Common myeloid progenitor, CD34-positive (primary cell): ENCODE results near the gene FHIT.
A peak's percentile ranks its signal among the peaks of the same experiment; 100 is the strongest.

Experiments
- CTCF ChIA-PET: fragments of 350-600 bp; sonication (Branson Sonifier 250); formaldehyde crosslinking; loops from one replicate; lab custom pipeline; 2021; ENCODE audit warnings: antibody characterized with exemption; lab: Charles Lee
- POLR2A ChIA-PET: fragments of 350-600 bp; sonication (Branson Sonifier 250); formaldehyde crosslinking; loops from one replicate; lab custom pipeline; 2021; ENCODE audit warnings: antibody characterized with exemption; lab: Charles Lee
- DNase-seq, 3 donors: peaks; one replicate each; pipeline versions ENCODE4 v3.0.0 to v3.0.0-alpha.2; 2013
- H3K27ac ChIP-seq, 2 experiments: 1 replicate in 1 of 2; 2 replicates in 1 of 2; pipeline ENCODE4 v1.7.0; 2013; ENCODE audit warnings: inconsistent platforms in 2 of 2, low read length in 2 of 2, mild to moderate bottlenecking in 2 of 2, low read depth in 1 of 2, moderate library complexity in 1 of 2; ENCODE audit not compliant: severe bottlenecking in 2 of 2, insufficient read depth in 1 of 2, poor library complexity in 1 of 2
- H3K27me3 ChIP-seq, 5 experiments: replicated peaks in 2 of 5; 1 replicate in 3 of 5; 2 replicates in 2 of 5; pipeline versions ENCODE4 v1.6.1 to v1.7.0; 2013; ENCODE audit warnings: low read length in 4 of 5, mild to moderate bottlenecking in 2 of 5, moderate library complexity in 2 of 5, inconsistent platforms in 1 of 5; ENCODE audit not compliant: insufficient read depth in 5 of 5, control insufficient read depth in 4 of 5
- H3K36me3 ChIP-seq, 4 experiments: 1 replicate in 2 of 4; 2 replicates in 2 of 4; pipeline versions ENCODE4 v1.6.1 to v1.7.0; 2013; ENCODE audit warnings: low read length in 3 of 4, control low read depth in 1 of 4, mild to moderate bottlenecking in 1 of 4; ENCODE audit not compliant: control insufficient read depth in 4 of 4, insufficient read depth in 4 of 4
- H3K4me1 ChIP-seq, 4 experiments: 1 replicate in 3 of 4; 2 replicates in 1 of 4; pipeline versions ENCODE4 v1.6.1 to v1.7.1; 2013; ENCODE audit warnings: low read length in 3 of 4, mild to moderate bottlenecking in 3 of 4, control low read depth in 1 of 4, inconsistent platforms in 1 of 4, moderate library complexity in 1 of 4; ENCODE audit not compliant: control insufficient read depth in 4 of 4, insufficient read depth in 4 of 4; ENCODE audit errors: control extremely low read depth in 1 of 4
- H3K4me3 ChIP-seq, 7 experiments: 1 replicate in 4 of 7; 2 replicates in 3 of 7; pipeline versions ENCODE4 v1.5.1 to v1.7.0; 2013; ENCODE audit warnings: mild to moderate bottlenecking in 7 of 7, low read length in 6 of 7, moderate library complexity in 6 of 7, inconsistent platforms in 2 of 7, low read depth in 2 of 7, control low read depth in 1 of 7; ENCODE audit not compliant: insufficient read depth in 4 of 7, control insufficient read depth in 1 of 7; ENCODE audit errors: extremely low read depth in 1 of 7
- H3K9me3 ChIP-seq, 5 experiments: 1 replicate in 4 of 5; 2 replicates in 1 of 5; pipeline versions ENCODE4 v1.6.1 to v1.7.1; 2013; ENCODE audit warnings: low read length in 4 of 5, mild to moderate bottlenecking in 2 of 5, inconsistent platforms in 1 of 5, low read depth in 1 of 5, moderate library complexity in 1 of 5; ENCODE audit not compliant: control insufficient read depth in 4 of 5, insufficient read depth in 2 of 5; ENCODE audit errors: control extremely low read depth in 1 of 5
- WGBS: methylation state at CpG from one replicate; pipeline ENCODE4 v1.1.5; 2013; ENCODE audit not compliant: insufficient coverage; 5-methylcytosine and 5-hydroxymethylcytosine counted together

Gene FHIT

DNA sequence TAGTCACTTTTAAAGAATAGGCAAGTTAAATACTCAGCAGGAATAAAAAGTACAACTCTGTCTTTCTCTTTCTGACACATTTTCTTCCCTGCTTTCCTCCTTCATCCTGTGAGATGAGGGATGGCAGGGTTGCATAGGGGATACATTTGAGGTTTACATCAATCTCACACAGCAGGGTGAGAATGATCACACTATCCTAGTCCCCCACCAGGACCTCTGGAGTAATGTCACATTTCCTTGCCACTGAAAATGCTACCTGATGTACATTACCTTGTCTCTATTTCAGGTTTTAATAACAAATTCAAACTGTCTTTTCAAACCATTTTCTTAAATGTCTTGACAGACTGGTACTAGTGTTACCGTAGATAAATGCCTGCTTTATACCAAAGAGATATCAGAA, 816.9 kb downstream of the FHIT start:
- peaks cover 0 to 1% (median 0%) of the 10 kb centered on the region in 4 experiments for H3K4me1 ChIP-seq
- 100% methylated on average over 1 of the region's 1 CpG for WGBS

DNA sequence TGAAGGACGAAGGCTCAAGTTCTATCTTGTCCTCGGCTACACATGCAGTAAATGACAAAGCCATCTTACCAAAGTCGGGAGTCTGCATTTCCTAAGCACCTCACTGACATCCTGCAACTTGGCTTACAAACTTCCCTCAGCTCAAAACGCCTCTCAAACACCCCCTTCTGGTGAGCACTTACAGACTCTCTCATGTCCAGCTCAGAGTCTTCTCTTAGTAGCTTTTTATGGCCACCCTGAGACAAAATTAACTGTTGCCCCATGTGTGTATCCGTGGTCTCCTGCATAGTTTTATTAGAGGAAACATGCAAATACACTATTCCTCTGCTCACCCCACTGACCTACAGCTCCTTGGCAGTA, 819.7 kb downstream of the FHIT start:
- ChIA-PET CTCF (no interaction called here), POLR2A (no interaction called here)
- no peak overlapping the region for H3K27ac ChIP-seq
- 39% methylated on average over 4 of the region's 5 CpGs for WGBS
- no peaks in the 10 kb centered on the region for H3K36me3 ChIP-seq
- no peaks in the 10 kb centered on the region for H3K27me3 ChIP-seq
- DNase-seq: peak; percentile 1 to 19 (median 6)
- H3K4me3 ChIP-seq: no peak overlapping the region
- H3K9me3 ChIP-seq: no peaks in the 10 kb centered on the region
- peaks cover 0 to 2% (median 0%) of the 10 kb centered on the region in 4 experiments for H3K4me1 ChIP-seq

More for the DNA sequence above, 816.9 kb downstream of the FHIT start:
- no peaks in the 10 kb centered on the region for H3K27me3 ChIP-seq
- H3K9me3 ChIP-seq: no peaks in the 10 kb centered on the region
- H3K4me3 ChIP-seq: no peak overlapping the region
- no peak for DNase-seq
- H3K36me3 ChIP-seq: no peaks in the 10 kb centered on the region
- POLR2A ChIA-PET: no interaction called here
- CTCF ChIA-PET: no interaction called here
- no peak overlapping the region for H3K27ac ChIP-seq

DNA sequence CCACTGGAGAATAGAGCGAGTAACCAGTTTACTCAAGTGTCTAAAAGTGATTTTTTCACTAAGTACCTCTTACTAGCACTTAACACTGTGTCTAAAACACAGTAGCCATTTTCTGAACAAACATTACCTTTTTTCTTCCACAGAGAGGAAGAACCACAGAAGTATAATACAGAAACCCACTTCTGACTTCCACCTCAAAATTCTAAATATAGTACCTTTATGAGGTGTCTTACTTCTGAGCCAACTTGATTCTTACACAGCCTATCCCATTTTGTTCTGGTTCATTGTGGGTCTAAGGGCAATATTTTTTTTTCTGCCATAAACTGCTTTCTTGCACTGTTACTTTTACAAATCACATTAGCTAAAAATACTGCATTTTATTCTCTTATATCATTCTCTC, 821.0 kb downstream of the FHIT start:
- H3K27me3 ChIP-seq: no peaks in the 10 kb centered on the region
- ChIA-PET POLR2A (no interaction called here), CTCF (no interaction called here)
- H3K36me3 ChIP-seq: no peaks in the 10 kb centered on the region
- no peaks in the 10 kb centered on the region for H3K9me3 ChIP-seq
- H3K4me1 ChIP-seq: peaks cover 0 to 2% (median 0%) of the 10 kb centered on the region in 4 experiments
- H3K4me3 ChIP-seq: no peak overlapping the region
- no peak for DNase-seq
- WGBS: 100% methylated on average over 1 of the region's 1 CpG
- no peak overlapping the region for H3K27ac ChIP-seq

DNA sequence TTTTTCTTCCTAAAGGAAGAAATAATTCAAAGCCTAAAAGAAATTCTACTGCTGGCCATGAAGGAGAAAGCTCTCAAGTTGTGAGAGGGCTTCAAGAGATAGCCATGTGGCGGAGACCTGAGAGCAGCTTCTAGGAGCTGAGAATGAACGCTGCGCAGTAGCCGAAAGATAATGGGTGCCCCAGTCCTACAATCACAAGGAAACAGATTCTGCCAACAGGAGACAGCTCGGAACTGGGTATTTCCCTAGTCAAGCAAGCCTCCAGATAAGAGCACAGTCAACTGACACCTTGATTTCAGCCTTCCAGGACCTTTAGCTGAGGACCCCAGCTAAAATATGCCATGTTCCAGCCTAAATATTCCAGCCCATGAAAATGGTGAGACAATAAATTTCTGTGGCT, 824.1 kb downstream of the FHIT start:
- Histone ChIP-seq H3K27me3 (no peaks in the 10 kb centered on the region), H3K27ac (no peak overlapping the region), H3K4me1 (peaks cover 0 to 2% (median 0%) of the 10 kb centered on the region in 4 experiments), H3K4me3 (no peak overlapping the region), H3K36me3 (no peaks in the 10 kb centered on the region), H3K9me3 (no peaks in the 10 kb centered on the region)
- peak; percentile 5 to 69 (median 36) for DNase-seq
- POLR2A ChIA-PET: no interaction called here
- 100% methylated on average over 4 of the region's 5 CpGs for WGBS
- CTCF ChIA-PET: interaction anchor here (0.9 kb wide), 1 partner anchor 11 kb away, joined by 4 read pairs; no protein-coding TSS in a partner anchor

DNA sequence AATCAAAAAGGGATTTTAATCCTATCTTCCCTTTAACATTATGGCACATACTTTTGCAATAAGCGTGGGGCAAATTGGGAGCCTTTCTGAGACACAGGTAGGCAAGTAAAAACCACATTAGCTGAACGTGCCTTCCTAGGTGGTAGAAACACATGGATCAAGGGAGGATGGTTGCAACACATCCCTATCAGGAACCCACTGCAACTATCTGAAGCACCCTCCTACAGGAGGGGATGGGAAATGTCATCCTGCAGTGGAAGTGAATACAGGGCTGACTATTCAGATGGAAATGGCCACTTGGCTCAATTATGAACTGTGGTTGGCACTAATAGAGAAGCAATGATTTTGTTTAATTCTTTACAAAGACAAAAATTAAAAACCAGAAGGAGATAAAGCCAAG, 826.3 kb downstream of the FHIT start:
- no CpG with 5 or more reads among the region's 2 CpGs for WGBS
- no peaks in the 10 kb centered on the region for H3K9me3 ChIP-seq
- peaks cover 0 to 2% (median 0%) of the 10 kb centered on the region in 4 experiments for H3K4me1 ChIP-seq
- no peak for DNase-seq
- no peaks in the 10 kb centered on the region for H3K27me3 ChIP-seq
- H3K36me3 ChIP-seq: no peaks in the 10 kb centered on the region
- ChIA-PET CTCF (no interaction called here), POLR2A (no interaction called here)
- no peak overlapping the region for H3K4me3 ChIP-seq
- H3K27ac ChIP-seq: no peak overlapping the region

DNA sequence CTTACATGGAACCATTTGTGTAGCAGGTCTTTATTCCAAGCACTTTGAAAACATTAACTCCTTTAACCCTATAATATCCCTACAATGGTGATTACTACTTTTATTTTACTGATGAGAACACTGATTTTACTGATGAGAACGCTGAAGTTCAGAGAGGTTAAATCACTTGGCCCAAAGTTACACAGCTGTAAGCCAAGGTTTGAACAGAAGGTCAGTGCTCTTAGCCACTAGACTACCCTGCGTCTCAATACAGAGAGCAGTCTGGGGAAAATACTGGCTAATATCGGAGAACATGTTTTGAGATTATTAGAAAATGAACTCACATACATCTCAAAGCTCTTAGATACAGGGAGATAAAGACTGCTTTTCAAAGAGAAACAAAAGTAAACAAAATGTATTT, 827.2 kb downstream of the FHIT start:
- Histone ChIP-seq H3K36me3 (no peaks in the 10 kb centered on the region), H3K4me1 (no peaks in the 10 kb centered on the region), H3K27ac (no peak overlapping the region), H3K4me3 (no peak overlapping the region), H3K27me3 (no peaks in the 10 kb centered on the region), H3K9me3 (no peaks in the 10 kb centered on the region)
- DNase-seq: no peak
- ChIA-PET POLR2A (no interaction called here), CTCF (no interaction called here)
- 100% methylated on average over 2 of the region's 3 CpGs for WGBS

DNA sequence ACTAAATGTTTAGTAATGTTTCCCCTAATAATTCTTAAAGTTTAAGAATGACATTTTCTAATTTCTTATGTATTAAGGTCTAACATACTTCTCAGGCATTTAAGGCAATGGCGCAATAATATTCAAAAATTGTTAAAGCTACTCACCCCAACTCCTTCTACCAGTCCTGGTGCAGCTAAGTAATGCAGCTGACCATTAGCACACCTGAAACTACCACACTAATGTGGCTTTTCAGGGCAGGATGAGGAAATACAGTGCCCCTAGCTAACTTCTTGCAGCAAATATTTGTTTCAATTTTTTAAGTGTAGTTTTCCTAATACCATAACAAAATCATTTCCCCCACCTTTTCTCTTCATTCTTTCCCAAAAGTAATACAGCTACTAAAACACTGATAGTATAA, 827.7 kb downstream of the FHIT start:
- Histone ChIP-seq H3K4me1 (no peaks in the 10 kb centered on the region), H3K36me3 (no peaks in the 10 kb centered on the region), H3K4me3 (no peak overlapping the region), H3K9me3 (no peaks in the 10 kb centered on the region), H3K27ac (no peak overlapping the region), H3K27me3 (no peaks in the 10 kb centered on the region)
- POLR2A ChIA-PET: no interaction called here
- WGBS: 100% methylated on average over 1 of the region's 1 CpG
- DNase-seq: no peak
- CTCF ChIA-PET: no interaction called here
